ENCODE data around the gene SULT1A2. TPM values are rescaled to one million over a fixed set of nuclear protein-coding genes. Genes with fewer than 3 reads are reported as not detected.
"Not testable (repeated sequence)": the region's sequence is repeated elsewhere in the genome, so short reads cannot be mapped to it uniquely, and the experiment has no call there.

SULT1A2 gene
- polyA plus RNA-seq, 1 donor (not counting 4 experiments of a cell fraction or from before 2014, with no cell fraction given) = not detected

- no peak overlapping the region for H3K4me2 ChIP-seq (ENCODE audit: control insufficient read depth, extremely low read depth, insufficient read depth, low read depth, low read length)
- H3K27ac ChIP-seq (ENCODE audit: control insufficient read depth, insufficient read depth, low read length) = no peak overlapping the region
- no peak overlapping the region for H3K9ac ChIP-seq (ENCODE audit: control insufficient read depth, extremely low read depth, insufficient read depth, low read length)
- H3K4me3 ChIP-seq (ENCODE audit: control insufficient read depth in 2 of 3, extremely low read depth in 1 of 3, insufficient read depth in 2 of 3, low read depth in 1 of 3, low read length in 3 of 3) = no peak overlapping the region
- TF ChIP-seq CTCF (optimal IDR thresholded peaks at IDR 0.05 in 1 of 3, IDR thresholded peaks at IDR 0.05 in 1 of 3, conservative IDR thresholded peaks at IDR 0.05 in 1 of 3; ENCODE audit: extremely low read depth in 1 of 3, insufficient read depth in 2 of 3, low read length in 3 of 3) (no peak), EZH2 (IDR thresholded peaks at IDR 0.05; ENCODE audit: low read length) (no peak)
- H3K79me2 ChIP-seq (ENCODE audit: control insufficient read depth, insufficient read depth, low read length) = no peaks in the 10 kb centered on the region
- H3K9me3 ChIP-seq (ENCODE audit: control insufficient read depth, low read depth, low read length) = no peaks in the 10 kb centered on the region
- DNase-seq (ENCODE audit: low read depth, low spot score) = no peak
- H2AFZ ChIP-seq (ENCODE audit: control insufficient read depth, low read length) = no peak overlapping the region
- no peaks in the 10 kb centered on the region for H4K20me1 ChIP-seq (ENCODE audit: control insufficient read depth, extremely low read depth, insufficient read depth, low read length)
- no peaks in the 10 kb centered on the region for H3K36me3 ChIP-seq (ENCODE audit: control insufficient read depth in 2 of 2, extremely low read depth in 1 of 2, insufficient read depth in 2 of 2, low read length in 2 of 2)
- H3K4me1 ChIP-seq (ENCODE audit: control insufficient read depth, extremely low read depth, insufficient read depth, low read length) = peaks cover 5% of the 10 kb centered on the region
- FAIRE-seq = no peak
- dilution Hi-C loops (cut with MboI; ENCODE audit: extremely low pct_ligation_motif_present, low sequenced_read_pairs) = no loop called here
- no peaks in the 10 kb centered on the region for H3K9me1 ChIP-seq (ENCODE audit: control insufficient read depth, extremely low read depth, insufficient read depth, low read length)
- no peaks in the 10 kb centered on the region for H3K27me3 ChIP-seq (ENCODE audit: control insufficient read depth, extremely low read depth, insufficient read depth, low read length)
These were observed 50.2 kb downstream of the SULT1A2 start for GRCh38 chr16:28546626-28547025.

DNA sequence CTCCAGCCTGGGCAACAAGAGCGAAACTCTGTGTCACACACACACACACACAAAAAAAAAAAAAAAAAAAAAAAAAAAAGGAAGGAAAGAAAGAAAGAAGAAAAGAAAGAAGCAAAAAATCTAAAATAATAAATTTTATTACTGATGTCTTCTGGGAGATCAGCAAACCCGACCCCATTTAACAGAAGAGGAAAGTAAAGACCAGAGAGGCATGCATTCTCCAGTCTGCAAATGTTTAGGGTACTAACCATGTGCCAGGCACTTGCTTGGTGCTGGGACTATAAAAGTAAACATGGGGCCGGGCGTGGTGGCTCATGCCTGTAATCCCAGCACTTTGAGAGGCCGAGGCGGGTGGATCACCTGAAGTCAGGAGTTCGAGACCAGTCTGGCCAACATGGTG lies 50.9 kb downstream of the SULT1A2 start:
- H3K27me3 ChIP-seq (ENCODE audit: control insufficient read depth, extremely low read depth, insufficient read depth, low read length); dilution Hi-C loops (cut with MboI; ENCODE audit: extremely low pct_ligation_motif_present, low sequenced_read_pairs); DNase-seq (ENCODE audit: low read depth, low spot score); H3K27ac ChIP-seq (ENCODE audit: control insufficient read depth, insufficient read depth, low read length); H3K4me3 ChIP-seq (ENCODE audit: control insufficient read depth in 2 of 3, extremely low read depth in 1 of 3, insufficient read depth in 2 of 3, low read depth in 1 of 3, low read length in 3 of 3); H4K20me1 ChIP-seq (ENCODE audit: control insufficient read depth, extremely low read depth, insufficient read depth, low read length); H3K79me2 ChIP-seq (ENCODE audit: control insufficient read depth, insufficient read depth, low read length); H3K4me2 ChIP-seq (ENCODE audit: control insufficient read depth, extremely low read depth, insufficient read depth, low read depth, low read length); H3K9me3 ChIP-seq (ENCODE audit: control insufficient read depth, low read depth, low read length); H3K4me1 ChIP-seq (ENCODE audit: control insufficient read depth, extremely low read depth, insufficient read depth, low read length); H2AFZ ChIP-seq (ENCODE audit: control insufficient read depth, low read length); H3K36me3 ChIP-seq (ENCODE audit: control insufficient read depth in 2 of 2, extremely low read depth in 1 of 2, insufficient read depth in 2 of 2, low read length in 2 of 2); H3K9me1 ChIP-seq (ENCODE audit: control insufficient read depth, extremely low read depth, insufficient read depth, low read length); H3K9ac ChIP-seq (ENCODE audit: control insufficient read depth, extremely low read depth, insufficient read depth, low read length); FAIRE-seq: not testable (repeated sequence)

DNA sequence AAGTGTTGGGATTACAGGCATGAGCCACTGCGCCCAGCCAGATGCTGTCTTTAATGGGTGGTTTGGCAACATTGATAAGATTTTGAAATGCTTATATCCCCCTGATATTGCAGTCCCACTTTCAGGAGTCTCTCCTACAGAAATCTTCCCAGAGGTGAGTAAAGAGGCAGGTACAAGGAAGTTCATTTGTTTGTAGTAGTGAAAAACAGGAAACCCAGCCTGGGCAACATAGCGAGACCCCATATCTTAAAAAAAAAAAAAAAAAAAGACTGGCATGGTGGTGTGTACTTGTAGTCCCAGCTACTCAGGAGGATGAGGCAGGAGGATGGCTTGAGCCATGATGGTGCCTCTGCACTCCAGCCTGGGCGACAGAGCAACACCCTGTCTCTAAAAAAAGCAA lies 51.9 kb downstream of the SULT1A2 start:
- Histone ChIP-seq H4K20me1 (ENCODE audit: control insufficient read depth, extremely low read depth, insufficient read depth, low read length) (no peaks in the 10 kb centered on the region), H3K4me2 (ENCODE audit: control insufficient read depth, extremely low read depth, insufficient read depth, low read depth, low read length) (no peak overlapping the region), H3K9me3 (ENCODE audit: control insufficient read depth, low read depth, low read length) (no peaks in the 10 kb centered on the region), H3K9me1 (ENCODE audit: control insufficient read depth, extremely low read depth, insufficient read depth, low read length) (no peaks in the 10 kb centered on the region), H3K4me3 (ENCODE audit: control insufficient read depth in 2 of 3, extremely low read depth in 1 of 3, insufficient read depth in 2 of 3, low read depth in 1 of 3, low read length in 3 of 3) (no peak overlapping the region), H3K4me1 (ENCODE audit: control insufficient read depth, extremely low read depth, insufficient read depth, low read length) (peaks cover 5% of the 10 kb centered on the region), H3K36me3 (ENCODE audit: control insufficient read depth in 2 of 2, extremely low read depth in 1 of 2, insufficient read depth in 2 of 2, low read length in 2 of 2) (no peaks in the 10 kb centered on the region), H2AFZ (ENCODE audit: control insufficient read depth, low read length) (no peak overlapping the region), H3K27ac (ENCODE audit: control insufficient read depth, insufficient read depth, low read length) (no peak overlapping the region), H3K79me2 (ENCODE audit: control insufficient read depth, insufficient read depth, low read length) (no peaks in the 10 kb centered on the region), H3K9ac (ENCODE audit: control insufficient read depth, extremely low read depth, insufficient read depth, low read length) (no peak overlapping the region), H3K27me3 (ENCODE audit: control insufficient read depth, extremely low read depth, insufficient read depth, low read length) (no peaks in the 10 kb centered on the region)
- no peak for TF ChIP-seq EZH2 (IDR thresholded peaks at IDR 0.05; ENCODE audit: low read length)
- no peak for TF ChIP-seq CTCF (optimal IDR thresholded peaks at IDR 0.05 in 1 of 3, IDR thresholded peaks at IDR 0.05 in 1 of 3, conservative IDR thresholded peaks at IDR 0.05 in 1 of 3; ENCODE audit: extremely low read depth in 1 of 3, insufficient read depth in 2 of 3, low read length in 3 of 3)
- FAIRE-seq (no peak), DNase-seq (ENCODE audit: low read depth, low spot score) (no peak)
- dilution Hi-C loops (cut with MboI; ENCODE audit: extremely low pct_ligation_motif_present, low sequenced_read_pairs) = no loop called here

Data from keratinocyte (primary cell).